Psoas muscle (tissue), 8 donors: Measurements from ENCODE around the gene CACNB4. TPM values are rescaled to one million over a fixed set of nuclear protein-coding genes. Genes with fewer than 3 reads are reported as not detected.
"Not testable (repeated sequence)": the region's sequence is repeated elsewhere in the genome, so short reads cannot be mapped to it uniquely, and the experiment has no call there.

Source experiments
- ATAC-seq, 4 donors: fragments of 200-7000 bp; cut with Tn5 transposase; one replicate each; pipeline ENCODE4 v1.9.1; 2020; ENCODE audit warnings: moderate library complexity in 3 of 4, mild to moderate bottlenecking in 2 of 4
- DNase-seq, 2 donors: peaks; one replicate each; pipeline ENCODE4 v3.0.0-alpha.2; 2020
- H3K27ac ChIP-seq: fragments of 200-600 bp; one replicate; pipeline ENCODE4 v1.8.0; 2022
- H3K27me3 ChIP-seq, 3 donors: fragments of 200-600 bp in 1 of 3; one replicate each; pipeline versions ENCODE4 v1.6.1 to v1.8.0; 2013 to 2022; ENCODE audit warnings: low read length in 2 of 3, mild to moderate bottlenecking in 2 of 3, moderate library complexity in 1 of 3; ENCODE audit not compliant: insufficient read depth in 3 of 3
- H3K36me3 ChIP-seq, 2 donors: fragments of 200-600 bp in 1 of 2; one replicate each; pipeline versions ENCODE4 v1.6.1 to v1.8.0; 2013 to 2022; ENCODE audit warnings: low read depth in 1 of 2, mild to moderate bottlenecking in 1 of 2, moderate library complexity in 1 of 2; ENCODE audit not compliant: insufficient read depth in 1 of 2
- H3K4me1 ChIP-seq: fragments of 200-600 bp; one replicate; pipeline ENCODE4 v1.8.0; 2022
- H3K4me3 ChIP-seq: fragments of 200-600 bp; one replicate; pipeline ENCODE4 v1.8.0; 2022; ENCODE audit warnings: mild to moderate bottlenecking
- H3K9me3 ChIP-seq: fragments of 200-600 bp; one replicate; pipeline ENCODE4 v1.8.0; 2022
- CTCF ChIP-seq: fragments of 200-600 bp; IDR thresholded peaks from one replicate; pipeline ENCODE4 v1.8.0; 2022; ENCODE audit warnings: antibody characterized with exemption
- WGBS, 3 donors: extraction: QIAGEN DNeasy Blood & Tissue Kit; methylation state at CpG; one replicate each; pipeline versions ENCODE4 v1.1.6 to v1.1.7; 2013; 5-methylcytosine and 5-hydroxymethylcytosine counted together
- intact Hi-C, 2 donors: fragments of 100-400 bp; cut with DNase I; formaldehyde crosslinking; loops; one replicate each; pipeline versions ENCODE4 v1.11.0 to v1.14.2; 2022
- polyA plus RNA-seq, 3 donors: library from polyadenylated mRNA; stranded (reverse); fragments of 200-250 nt; gene quantifications; one replicate each; pipeline ENCODE4 v1.2.3, GENCODE V29; 2013
- total RNA-seq, 4 donors: library from RNA; stranded (reverse); fragmentation: NEBNext Ultra II Directional in 2 of 4; extraction: Animal tissue kit (Norgen Biotek cat#: 25700) in 2 of 4; gene quantifications; one replicate each; pipeline versions ENCODE4 v1.2.1 to v1.2.4, GENCODE V29; 2021 to 2023
- donor health status: healthy with polysubstance abuse.
- donor health status: DM: no; HTN: no; CAD: no; lungs with moderate emphysema.
- donor health status: Bipolar disorder and iron deficiency.
- donor health status: healthy.
- donor health status: DM: yes; HTN: yes; CAD: no.
- donor health status: DM: no; HTN: no; CAD: no.
- donor health status: DM: no; HTN: no; CAD: no.
- donor health status: DM: yes; HTN: yes; CAD: no.

Gene CACNB4
- total and polyA plus RNA-seq, 7 donors = 0.10 to 1.1 (median 0.21) TPM

GRCh38 chr2:151916632-151917031 lies 182.2 kb downstream of the CACNB4 start:
- no peaks in the 10 kb centered on the region for H3K36me3 ChIP-seq
- intact Hi-C loops = no loop called here
- H3K27me3 ChIP-seq = no peaks in the 10 kb centered on the region
- TF ChIP-seq CTCF = no peak
- DNase-seq (no peak), ATAC-seq (no peak)
- WGBS, 3 donors = 67 to 69% (median 68%) methylated on average over 5 of the region's 5 CpGs
- no peaks in the 10 kb centered on the region for H3K4me1 ChIP-seq
- H3K9me3 ChIP-seq = no peaks in the 10 kb centered on the region
- H3K27ac ChIP-seq = no peak overlapping the region
- H3K4me3 ChIP-seq = no peak overlapping the region

- WGBS, 3 donors = 94 to 100% (median 98%) methylated on average over 6 to 7 of the region's 7 CpGs
- H3K4me3 ChIP-seq, H3K4me1 ChIP-seq, H3K27me3 ChIP-seq, H3K36me3 ChIP-seq, DNase-seq, H3K9me3 ChIP-seq, H3K27ac ChIP-seq, ATAC-seq, intact Hi-C loops: not testable (repeated sequence)
Measured at GRCh38 chr2:151915629-151916025, 183.2 kb downstream of the CACNB4 start.

GRCh38 chr2:151914989-151915628 lies 183.7 kb downstream of the CACNB4 start:
- H3K9me3 ChIP-seq = no peaks in the 10 kb centered on the region
- H3K27ac ChIP-seq = no peak overlapping the region
- 89 to 90% (median 89%) methylated on average over 12 of the region's 12 CpGs for WGBS, 3 donors
- no peak for DNase-seq
- H3K27me3 ChIP-seq = no peaks in the 10 kb centered on the region
- H3K4me3 ChIP-seq = no peak overlapping the region
- ATAC-seq = no peak
- no peaks in the 10 kb centered on the region for H3K4me1 ChIP-seq
- no peak for TF ChIP-seq CTCF
- no peaks in the 10 kb centered on the region for H3K36me3 ChIP-seq
- intact Hi-C loops = no loop called here

GRCh38 chr2:151908204-151908882 lies 190.5 kb downstream of the CACNB4 start:
- no peaks in the 10 kb centered on the region for H3K9me3 ChIP-seq
- peak overlapping the region; percentile 74 for H3K27ac ChIP-seq
- no peaks in the 10 kb centered on the region for H3K36me3 ChIP-seq
- DNase-seq = no peak
- no peak for ATAC-seq
- TF ChIP-seq CTCF = no peak
- intact Hi-C loops = no loop called here
- no peak overlapping the region for H3K4me3 ChIP-seq
- H3K4me1 ChIP-seq = peaks cover 39% of the 10 kb centered on the region
- no peaks in the 10 kb centered on the region for H3K27me3 ChIP-seq
- 64 to 83% (median 65%) methylated on average over 2 of the region's 2 CpGs for WGBS, 3 donors

- no peaks in the 10 kb centered on the region for H3K36me3 ChIP-seq
- no peaks in the 10 kb centered on the region for H3K27me3 ChIP-seq
- H3K4me1 ChIP-seq = peaks cover 39% of the 10 kb centered on the region
- 47 to 60% (median 47%) methylated on average over 6 of the region's 6 CpGs for WGBS, 3 donors
- intact Hi-C loops = no loop called here
- TF ChIP-seq CTCF = no peak
- no peaks in the 10 kb centered on the region for H3K9me3 ChIP-seq
- H3K4me3 ChIP-seq = no peak overlapping the region
- H3K27ac ChIP-seq = peak overlapping the region; percentile 74
- DNase-seq (no peak), ATAC-seq (no peak)
Measured at GRCh38 chr2:151907286-151908203, 191.3 kb downstream of the CACNB4 start.
